ENCODE measurements around the gene ISL1. TPM values are rescaled to one million over a fixed set of nuclear protein-coding genes. Genes with fewer than 3 reads are reported as not detected.

Gene ISL1
- total RNA-seq, 2 donors from 2014 or later, result 1.3 to 1.6 TPM

GRCh38 chr5:51378061-51378409, 5.2 kb upstream of the ISL1 start:
- Histone ChIP-seq H3K9ac (ENCODE audit: low read depth in 2 of 2, low read length in 2 of 2) (no peak overlapping the region), H3K27ac (no peak overlapping the region), H3K36me3 (no peaks in the 10 kb centered on the region), H3K4me1 (no peaks in the 10 kb centered on the region), H3K27me3 (peaks cover 47% of the 10 kb centered on the region), H3K9me3 (no peaks in the 10 kb centered on the region), H3K4me3 (no peak overlapping the region)
- intact Hi-C loops (cut with DNase I), result loop anchor here (5.0 to 10.0 kb wide), 3 partner anchors 411 to 629 kb away; no protein-coding TSS in a partner anchor
- no peak for DNase-seq
- no peak for TF ChIP-seq CTCF (IDR thresholded peaks at IDR 0.05)

GRCh38 chr5:51378448-51379330, 4.6 kb upstream of the ISL1 start:
- DNase-seq, result no peak
- Histone ChIP-seq H3K9ac (ENCODE audit: low read depth in 2 of 2, low read length in 2 of 2) (no peak overlapping the region), H3K4me3 (no peak overlapping the region), H3K27ac (no peak overlapping the region), H3K27me3 (peaks cover 52% of the 10 kb centered on the region), H3K4me1 (no peaks in the 10 kb centered on the region), H3K36me3 (no peaks in the 10 kb centered on the region), H3K9me3 (no peaks in the 10 kb centered on the region)
- no peak for TF ChIP-seq CTCF (IDR thresholded peaks at IDR 0.05)
- intact Hi-C loops (cut with DNase I), result loop anchor here (5.0 to 10.0 kb wide), 3 partner anchors 411 to 629 kb away; no protein-coding TSS in a partner anchor

- Histone ChIP-seq H3K4me3 (no peak overlapping the region), H3K4me1 (no peaks in the 10 kb centered on the region), H3K9me3 (no peaks in the 10 kb centered on the region), H3K9ac (ENCODE audit: low read depth in 2 of 2, low read length in 2 of 2) (no peak overlapping the region), H3K27ac (no peak overlapping the region), H3K27me3 (peaks cover 57% of the 10 kb centered on the region), H3K36me3 (no peaks in the 10 kb centered on the region)
- no peak for DNase-seq
- no peak for TF ChIP-seq CTCF (IDR thresholded peaks at IDR 0.05)
- intact Hi-C loops (cut with DNase I), result loop anchor here (5.0 to 10.0 kb wide), 3 partner anchors 412 to 628 kb away; no protein-coding TSS in a partner anchor
These were observed 3.9 kb upstream of the ISL1 start for GRCh38 chr5:51379331-51379700.

GRCh38 chr5:51380603-51381207, 2.5 kb upstream of the ISL1 start:
- H3K9me3 ChIP-seq, result no peaks in the 10 kb centered on the region
- no peak overlapping the region for H3K4me3 ChIP-seq
- DNase-seq, result no peak
- H3K27ac ChIP-seq, result no peak overlapping the region
- peaks cover 65% of the 10 kb centered on the region for H3K27me3 ChIP-seq
- H3K4me1 ChIP-seq, result no peaks in the 10 kb centered on the region
- no peaks in the 10 kb centered on the region for H3K36me3 ChIP-seq
- intact Hi-C loops (cut with DNase I), result no loop called here
- H3K9ac ChIP-seq (ENCODE audit: low read depth in 2 of 2, low read length in 2 of 2), result no peak overlapping the region
- TF ChIP-seq CTCF (IDR thresholded peaks at IDR 0.05), result peak; percentile 56

GRCh38 chr5:51381761-51382474, 1.3 kb upstream of the ISL1 start:
- Histone ChIP-seq H3K9ac (ENCODE audit: low read depth in 2 of 2, low read length in 2 of 2) (no peak overlapping the region), H3K27ac (peak overlapping the region; percentile 26), H3K27me3 (peaks cover 62% of the 10 kb centered on the region), H3K36me3 (no peaks in the 10 kb centered on the region), H3K4me1 (no peaks in the 10 kb centered on the region), H3K9me3 (no peaks in the 10 kb centered on the region), H3K4me3 (peak overlapping the region; percentile 39)
- intact Hi-C loops (cut with DNase I), result no loop called here
- DNase-seq, result no peak
- TF ChIP-seq CTCF (IDR thresholded peaks at IDR 0.05), result no peak
